GM18499 (cell line): ENCODE results near the gene ULK1.
"Not testable (repeated sequence)": the region's sequence is repeated elsewhere in the genome, so short reads cannot be mapped to it uniquely, and the experiment has no call there.

Source experiments
- ATAC-seq: cut with Tn5 transposase; IDR thresholded peaks from one replicate; pipeline ENCODE4 v1.9.1; 2021; ENCODE audit warnings: moderate number of reproducible peaks; ENCODE audit not compliant: insufficient read depth, unreplicated experiment

ULK1 gene

DNA sequence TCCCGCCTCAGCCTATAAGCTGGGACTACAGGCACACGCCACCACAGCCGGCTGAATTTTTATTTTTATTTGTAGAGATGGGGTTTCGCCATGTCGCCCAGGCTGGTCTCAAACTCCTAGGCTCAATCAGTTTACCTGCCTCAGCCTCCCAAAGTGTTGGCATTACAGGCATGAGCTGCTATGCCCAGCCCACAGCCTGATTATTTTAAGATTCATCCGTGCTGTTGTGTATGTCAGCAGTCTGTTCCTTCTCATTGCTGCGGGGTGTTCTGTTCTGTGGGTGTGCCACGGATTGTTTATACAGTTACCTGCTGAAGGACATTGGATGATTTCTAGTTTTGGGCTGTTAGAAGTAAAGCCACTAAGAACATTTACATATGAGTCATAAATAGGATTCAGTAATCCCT is 45.7 kb downstream of the ULK1 start:
- ATAC-seq, result no peak

DNA sequence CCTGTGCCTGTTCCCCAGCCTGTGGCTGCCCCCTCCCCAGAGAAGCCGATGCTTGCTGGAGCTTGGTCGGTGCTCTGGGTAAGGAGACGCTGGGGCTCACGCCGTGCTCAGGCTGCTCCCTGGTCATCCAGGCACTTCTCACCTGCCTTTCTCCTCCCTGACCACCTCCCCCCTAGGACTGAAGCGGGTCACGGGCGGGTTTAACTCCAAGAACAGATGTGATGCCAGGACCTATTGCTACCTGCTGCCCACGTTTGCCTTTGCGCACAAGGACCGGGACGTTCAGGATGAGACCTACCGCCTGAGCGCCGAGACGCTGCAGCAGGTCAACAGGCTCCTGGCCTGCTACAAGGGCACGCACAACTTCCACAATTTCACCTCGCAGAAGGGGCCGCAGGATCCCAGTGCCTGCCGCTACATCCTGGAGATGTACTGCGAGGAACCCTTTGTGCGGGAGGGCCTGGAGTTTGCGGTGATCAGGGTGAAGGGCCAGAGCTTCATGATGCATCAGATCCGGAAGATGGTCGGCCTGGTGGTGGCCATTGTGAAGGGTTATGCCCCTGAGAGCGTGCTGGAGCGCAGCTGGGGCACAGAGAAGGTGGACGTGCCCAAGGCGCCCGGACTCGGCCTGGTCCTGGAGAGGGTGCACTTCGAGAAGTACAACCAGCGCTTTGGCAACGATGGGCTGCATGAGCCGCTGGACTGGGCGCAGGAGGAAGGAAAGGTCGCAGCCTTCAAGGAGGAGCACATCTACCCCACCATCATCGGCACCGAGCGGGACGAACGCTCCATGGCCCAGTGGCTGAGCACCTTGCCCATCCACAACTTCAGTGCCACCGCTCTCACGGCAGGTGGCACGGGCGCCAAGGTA is 46.9 kb downstream of the ULK1 start:
- ATAC-seq, result no peak

DNA sequence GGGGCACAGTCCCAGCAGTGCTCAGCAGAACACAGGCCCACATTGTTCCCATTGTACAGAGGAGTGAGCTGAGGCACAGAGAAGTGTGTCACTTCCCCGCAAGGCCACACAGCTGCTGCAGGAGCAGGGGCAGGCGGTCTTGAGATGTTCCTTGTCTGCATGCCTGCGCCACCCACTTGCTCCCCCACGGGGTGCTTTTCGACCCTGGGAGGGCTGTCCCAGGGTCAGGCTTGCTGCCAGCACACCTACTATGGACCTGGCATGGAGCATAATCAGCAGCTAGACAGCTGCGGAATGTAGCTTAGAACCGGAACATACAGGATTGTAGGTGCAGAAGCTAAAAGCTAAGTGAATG is 47.5 kb downstream of the ULK1 start:
- no peak for ATAC-seq

DNA sequence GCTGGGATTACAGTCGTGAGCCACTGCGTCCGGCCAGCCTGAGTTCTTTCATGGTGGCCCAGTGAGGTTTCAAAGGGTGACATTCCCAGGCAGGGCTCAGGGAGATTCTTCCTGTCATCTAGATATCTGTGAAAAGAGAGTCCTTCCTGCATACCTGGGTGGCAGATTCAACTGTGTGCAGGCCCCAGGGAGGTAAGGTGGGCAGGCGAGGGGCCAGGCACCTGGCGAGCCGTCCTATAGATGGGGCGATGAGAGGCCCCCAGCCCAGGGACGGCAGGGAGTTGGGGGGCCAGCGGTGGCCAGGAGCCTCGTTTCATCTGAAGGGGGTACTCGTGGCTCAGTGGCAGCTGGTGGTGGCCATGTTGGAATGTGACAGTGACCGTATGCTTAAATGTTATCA is 48.2 kb downstream of the ULK1 start:
- no peak for ATAC-seq

DNA sequence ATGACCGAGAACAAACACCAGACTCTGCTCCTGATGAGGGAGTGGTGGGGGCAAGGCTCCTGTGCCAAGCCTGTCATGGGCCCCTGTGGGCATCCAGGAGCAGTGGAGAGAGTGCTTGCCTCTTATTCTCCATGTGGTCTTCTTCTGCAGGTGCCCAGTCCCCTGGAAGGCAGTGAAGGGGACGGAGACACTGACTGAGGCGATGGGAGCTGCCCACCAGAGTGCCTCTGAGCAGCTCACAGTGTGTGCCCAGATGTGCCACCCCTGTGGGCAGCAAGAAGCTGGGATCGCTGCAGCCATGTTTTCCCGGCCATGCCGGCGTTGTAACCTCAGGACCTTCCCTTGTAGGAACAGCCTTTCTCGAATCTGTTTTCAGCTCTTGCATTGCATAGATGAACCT is 49.0 kb downstream of the ULK1 start:
- ATAC-seq, result no peak

DNA sequence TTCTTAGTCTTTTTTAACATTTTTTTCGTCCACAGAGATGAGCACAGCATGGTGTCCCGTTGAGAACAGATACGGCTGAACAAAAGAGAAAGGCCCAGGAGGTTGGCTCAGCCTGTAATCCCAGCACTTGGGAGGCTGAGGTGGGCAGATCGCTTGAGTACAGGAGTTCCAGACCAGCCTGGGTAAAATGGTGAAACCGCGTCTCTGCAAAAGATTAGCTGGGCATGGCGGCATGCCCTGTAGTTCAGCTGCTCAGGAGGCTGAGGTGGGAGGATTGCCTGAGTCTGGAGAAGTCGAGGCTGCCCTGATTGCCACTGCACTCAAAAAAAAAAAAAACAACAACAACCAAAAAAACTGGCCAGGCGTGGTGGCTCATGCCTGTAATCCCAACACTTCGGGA is 49.5 kb downstream of the ULK1 start:
- ATAC-seq, result no peak

DNA sequence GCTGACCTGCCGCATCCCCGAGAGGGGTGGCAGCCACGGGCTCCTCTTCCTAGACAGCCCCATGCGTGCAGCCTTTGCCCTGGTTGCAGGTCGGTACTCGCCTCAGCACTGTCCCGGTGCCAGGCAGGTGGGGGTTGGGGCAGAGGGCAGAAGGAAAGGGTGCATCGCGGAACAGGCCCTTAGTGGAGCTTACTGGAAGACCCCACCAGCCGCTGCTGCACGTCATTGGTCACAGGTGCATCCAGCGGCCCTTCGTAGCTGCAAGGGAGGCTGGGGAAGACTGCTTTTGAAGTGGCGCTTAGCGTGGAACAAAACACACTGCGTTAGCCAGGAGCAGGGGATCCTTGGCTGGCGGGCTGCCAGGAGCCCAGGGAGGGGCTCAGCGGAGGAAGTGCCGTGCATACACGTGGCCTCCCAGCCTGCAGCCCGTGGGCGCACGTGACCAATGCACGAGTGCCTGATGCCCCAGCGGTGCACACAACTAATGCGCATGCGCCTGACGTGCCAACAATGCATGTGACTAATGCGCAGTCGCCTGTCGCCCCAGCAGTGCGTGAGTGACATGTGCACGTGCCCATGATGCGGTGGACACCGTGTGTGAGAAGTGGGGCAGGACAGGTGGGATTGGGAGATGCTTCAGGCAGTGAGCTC is 50.3 kb downstream of the ULK1 start:
- no peak for ATAC-seq

DNA sequence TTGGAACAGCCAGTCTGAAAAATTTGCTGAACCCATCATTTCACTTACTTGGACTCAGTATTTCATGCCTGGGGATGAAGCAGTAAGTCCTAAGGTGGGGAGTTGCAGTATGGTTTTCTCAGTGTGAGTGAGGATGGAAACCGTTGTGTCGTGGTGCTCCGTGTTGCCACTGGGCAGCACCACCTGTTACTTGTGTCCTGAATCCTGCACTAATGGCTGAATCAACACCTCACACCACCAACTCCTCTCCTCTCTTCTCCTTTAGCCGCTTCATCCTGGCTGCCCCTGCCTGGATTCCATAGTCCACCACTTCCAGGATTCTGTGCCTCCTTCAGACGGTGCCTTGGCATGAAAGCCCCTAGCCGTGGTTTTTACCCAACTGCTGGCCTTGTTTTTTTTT is 52.3 kb downstream of the ULK1 start:
- no peak for ATAC-seq

DNA sequence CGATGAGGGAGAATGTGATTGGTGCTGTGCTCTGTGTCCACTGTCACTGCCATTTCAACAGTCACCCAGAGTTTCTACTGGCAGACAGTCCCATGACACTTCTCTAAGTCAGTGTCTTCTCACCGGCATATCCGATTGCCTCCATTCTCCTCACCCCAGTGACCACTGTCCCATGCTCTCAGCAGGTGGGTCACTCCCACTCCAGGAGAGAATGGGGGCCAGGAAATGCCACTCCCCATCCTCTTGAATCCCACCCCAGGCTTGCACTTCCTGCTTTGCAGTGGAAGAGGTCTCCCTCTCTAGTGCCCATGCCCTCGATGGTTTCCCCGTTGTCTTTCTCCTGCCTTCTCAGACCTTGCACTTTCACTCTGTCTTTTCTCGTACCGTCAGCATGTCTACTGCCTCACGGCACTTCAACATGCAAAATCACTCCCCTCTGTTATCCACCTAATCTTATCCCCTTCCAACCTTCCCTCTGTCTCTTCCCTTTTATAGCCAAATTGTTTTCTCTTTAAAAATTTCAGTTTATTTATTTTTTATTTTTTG is 53.1 kb downstream of the ULK1 start:
- ATAC-seq, result no peak

DNA sequence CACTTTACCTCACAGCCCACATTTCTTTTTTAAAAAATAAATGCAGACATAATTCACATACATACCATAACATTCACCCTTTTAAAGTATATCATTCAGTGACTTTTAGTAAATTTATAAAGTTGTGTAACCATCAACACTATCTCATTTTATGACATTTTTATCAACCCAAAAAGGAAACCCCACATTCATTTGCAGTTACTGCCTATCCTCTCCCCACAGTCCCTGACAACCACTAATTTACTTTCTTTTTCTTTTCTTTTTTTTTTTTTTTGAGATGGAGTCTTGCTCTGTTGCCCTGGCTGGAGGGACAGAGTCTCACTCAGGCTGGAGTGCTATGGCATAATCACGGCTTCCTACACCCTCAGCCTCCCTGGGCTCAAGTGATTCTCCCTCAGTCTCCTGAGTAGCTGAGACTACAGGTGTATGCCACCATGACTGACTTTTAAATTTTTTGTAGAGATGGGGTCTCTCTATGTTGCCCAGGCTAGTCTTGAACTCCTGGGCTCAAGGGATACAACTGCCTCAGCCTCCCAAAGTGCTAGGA is 53.8 kb downstream of the ULK1 start:
- no peak for ATAC-seq

DNA sequence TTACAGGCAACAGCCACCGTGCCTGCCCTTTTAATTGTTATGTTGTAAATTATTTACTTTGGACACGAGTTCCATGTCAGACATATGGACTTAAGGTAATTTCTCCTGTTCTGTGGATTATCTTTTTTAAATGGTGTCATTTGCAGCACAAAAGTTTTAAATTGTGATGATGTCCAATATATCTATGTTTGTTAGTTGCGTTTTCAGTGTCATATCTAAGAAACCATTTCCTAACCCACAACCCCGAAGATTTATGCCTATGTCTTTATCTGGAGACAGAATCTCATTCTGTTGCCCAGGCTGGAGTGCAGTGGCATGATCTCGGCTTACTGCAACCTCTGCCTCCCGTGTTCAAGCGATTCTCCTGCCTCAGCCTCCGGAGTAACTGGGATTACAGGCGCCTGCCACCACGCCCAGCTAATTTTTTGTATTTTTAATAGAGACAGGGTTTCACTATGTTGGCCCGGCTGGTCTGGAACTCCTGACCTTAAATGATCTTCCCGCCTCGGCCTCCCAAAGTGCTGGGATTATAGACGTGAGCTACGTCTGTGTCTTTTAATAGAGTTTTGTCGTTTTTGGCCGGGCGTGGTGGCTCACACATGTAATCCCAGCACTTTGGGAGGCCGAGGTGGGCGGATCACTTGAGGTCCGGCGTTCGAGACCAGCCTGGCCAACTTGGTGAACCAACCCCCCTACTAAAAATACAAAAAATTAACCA is 54.5 kb downstream of the ULK1 start:
- not testable (repeated sequence) for ATAC-seq

DNA sequence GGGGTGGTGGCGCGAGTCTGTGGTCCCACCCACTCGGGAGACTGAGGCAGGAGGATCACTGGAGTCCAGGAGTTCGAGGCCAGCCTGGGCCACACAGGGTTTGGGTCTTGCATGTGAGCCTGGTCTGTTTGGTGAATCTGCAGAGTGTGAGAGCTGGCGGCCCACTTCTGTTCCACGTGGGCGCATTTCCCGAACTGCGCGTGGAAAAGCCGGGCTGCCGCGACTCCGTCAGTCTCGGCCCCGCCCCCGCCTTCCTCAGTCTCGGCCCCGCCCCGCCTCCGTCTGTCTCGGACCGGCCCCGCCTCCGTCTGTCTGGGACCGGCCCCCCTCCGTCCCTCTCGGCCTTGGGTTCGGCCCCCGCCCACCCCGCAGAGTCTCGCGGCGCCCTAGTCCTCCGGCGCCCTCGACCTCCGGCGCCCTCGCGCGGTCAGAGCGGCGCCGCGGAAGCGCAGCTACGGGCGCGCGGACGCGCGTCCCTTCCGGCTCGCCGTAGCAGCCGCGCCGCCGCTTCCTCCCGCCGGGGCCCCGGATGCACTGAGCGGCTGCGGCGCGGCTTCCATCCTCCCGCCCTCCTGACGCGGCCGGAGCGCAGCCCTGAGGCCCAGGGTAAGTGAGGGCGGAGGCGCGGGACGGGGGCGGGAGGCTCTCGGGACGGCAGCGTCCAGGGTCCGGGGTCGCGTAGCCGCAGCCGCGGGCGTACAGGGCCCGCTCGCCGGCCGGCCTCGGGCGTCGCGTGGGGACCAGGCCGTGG is 55.2 kb downstream of the ULK1 start, which contains the start of gene EP400:
Gene EP400, plus strand, starts transcription at position 512 of the 751 bp plus-strand sequence. CDS start 10,678 bp downstream, outside the sequence.
- no peak for ATAC-seq

DNA sequence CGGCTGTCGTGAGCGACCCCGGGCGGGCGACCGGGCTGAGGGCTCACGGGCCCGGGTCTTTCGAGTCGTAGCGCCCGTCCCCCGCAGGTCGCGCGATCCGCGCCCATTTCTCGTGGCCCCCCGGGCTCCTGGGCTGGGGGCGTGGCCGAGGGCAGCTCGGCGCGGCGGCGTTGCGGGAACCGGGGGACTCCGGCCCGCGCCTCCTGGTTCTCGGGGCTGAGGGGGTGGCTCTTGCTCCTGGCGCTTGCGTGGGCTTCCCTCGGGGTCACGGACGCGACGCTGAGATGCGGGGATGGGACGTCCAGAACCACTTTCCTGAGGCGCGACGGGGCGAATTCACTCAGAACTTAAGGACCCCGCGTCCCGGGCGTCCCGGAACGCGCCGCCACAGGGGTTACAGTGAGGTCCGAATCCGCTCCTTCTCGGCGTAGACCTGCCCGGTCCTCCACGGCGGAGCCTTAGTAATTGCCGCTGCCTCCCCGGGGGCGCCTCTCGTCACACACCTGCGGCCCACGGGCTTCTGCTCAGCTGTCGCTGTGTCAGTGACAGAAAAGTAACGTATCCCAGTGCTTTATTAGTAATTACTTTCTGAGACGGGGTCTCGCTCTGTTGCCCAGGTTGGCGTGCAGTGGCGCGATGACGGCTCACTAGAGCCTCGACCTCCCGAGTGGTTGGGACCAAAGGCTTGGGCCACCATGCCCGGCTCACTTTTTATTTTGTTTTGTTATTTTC is 55.9 kb downstream of the ULK1 start:
- ATAC-seq, result no peak

DNA sequence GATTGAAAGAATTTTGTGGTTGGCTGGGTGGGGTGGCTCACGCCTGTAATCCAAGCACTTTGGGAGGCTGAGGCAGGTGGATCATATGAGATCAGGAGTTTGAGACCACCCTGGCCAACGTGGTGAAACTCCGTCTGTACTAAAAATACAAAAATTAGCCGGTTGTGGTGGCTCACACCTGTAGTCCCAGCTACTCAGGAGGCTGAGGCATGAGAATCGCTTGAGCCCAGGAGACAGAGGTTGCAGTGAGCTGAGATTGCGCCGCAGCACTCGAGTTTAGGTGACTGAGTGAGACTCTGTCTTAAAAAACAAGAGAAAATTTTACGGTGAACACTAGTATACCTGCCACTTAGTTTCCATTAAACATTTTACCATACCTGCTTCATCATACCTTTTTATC is 59.4 kb downstream of the ULK1 start:
- not testable (repeated sequence) for ATAC-seq

DNA sequence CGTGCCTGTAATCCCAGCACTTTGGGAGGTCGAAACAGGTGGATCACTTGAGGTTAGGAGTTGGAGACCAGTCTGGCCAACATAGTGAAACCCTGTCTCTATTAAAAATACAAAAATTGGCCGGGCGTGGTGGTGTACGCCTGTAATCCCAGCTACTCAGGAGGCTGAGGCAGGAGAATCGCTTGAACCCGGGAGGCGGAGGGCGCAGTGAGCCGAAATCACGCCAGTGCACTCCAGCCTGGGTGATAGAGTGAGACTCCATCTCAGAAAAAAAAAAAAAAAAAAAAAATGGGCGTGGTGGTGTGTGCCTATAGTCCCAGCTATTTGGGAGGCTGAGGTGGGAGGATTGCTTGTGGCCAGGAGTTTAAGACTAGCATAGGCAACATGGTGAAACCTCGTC is 60.0 kb downstream of the ULK1 start:
- ATAC-seq, result not testable (repeated sequence)

DNA sequence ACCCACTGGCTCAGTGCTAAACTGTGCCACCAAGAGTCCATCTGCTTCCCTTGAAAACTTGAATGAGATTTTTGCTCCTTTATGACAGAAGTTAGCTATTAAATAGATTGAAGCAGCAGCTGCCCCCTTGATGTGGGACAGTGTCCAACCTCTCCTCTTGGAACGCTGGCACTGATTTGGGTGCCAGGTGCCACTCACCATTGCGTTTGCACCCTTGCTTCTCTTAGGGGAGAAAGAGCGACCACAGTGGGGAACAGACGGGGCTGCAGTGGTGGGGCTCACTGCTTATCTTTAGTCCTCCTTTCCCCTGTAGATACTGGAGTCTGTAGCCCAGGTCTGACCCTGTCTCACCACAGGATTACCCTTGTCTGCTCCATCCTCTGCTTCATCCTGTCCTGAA is 64.7 kb downstream of the ULK1 start:
- no peak for ATAC-seq

DNA sequence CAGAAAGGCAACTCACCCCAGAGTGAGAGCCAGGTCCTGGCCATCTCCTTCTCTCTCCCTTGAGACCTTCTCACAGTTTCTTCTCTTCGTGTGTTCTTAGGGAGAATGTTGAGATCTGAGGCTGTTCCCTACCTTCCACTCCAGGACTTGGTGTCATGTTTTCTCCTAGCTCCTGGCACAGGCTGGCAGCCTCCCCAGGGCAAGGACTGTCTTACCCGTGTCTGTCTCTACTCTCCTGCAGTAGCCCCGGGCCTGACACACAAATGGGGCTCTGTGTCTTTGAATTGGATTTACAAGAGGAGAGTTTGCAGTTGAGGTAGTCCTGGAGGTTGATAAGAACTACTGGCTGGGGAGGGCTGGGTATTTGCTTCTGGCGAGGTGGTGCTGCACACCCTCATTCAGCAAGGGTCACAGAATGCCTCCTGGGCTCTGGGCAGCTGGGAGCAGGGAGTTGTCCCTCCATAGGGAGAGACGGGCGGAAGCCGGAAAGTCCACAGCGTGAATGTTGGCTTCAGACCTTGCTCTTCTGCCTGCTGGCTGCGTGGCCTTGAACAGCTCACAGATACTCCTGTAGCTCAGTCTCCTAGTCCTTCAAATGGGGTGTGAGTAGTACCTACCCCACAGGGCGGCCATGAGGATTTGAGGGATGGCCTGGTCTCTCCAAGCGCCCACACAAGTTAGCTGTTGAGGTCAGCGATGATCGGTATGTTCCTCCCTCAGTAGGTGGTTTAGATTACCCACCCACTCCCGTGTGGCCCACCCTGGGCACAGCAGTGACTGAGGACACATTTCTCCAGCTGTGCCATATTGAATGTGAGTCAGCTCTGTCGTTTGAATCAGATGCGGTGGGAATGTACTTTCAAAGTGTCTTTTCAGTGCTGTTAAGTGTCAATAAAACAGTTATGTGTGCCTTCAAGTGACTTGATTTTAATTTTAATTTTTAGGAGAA is 65.5 kb downstream of the ULK1 start:
- ATAC-seq, result no peak
